ENCODE results near the gene SH3BP4. TPM values are rescaled to one million over a fixed set of nuclear protein-coding genes. Genes with fewer than 3 reads are reported as not detected.

SH3BP4 gene
- total RNA-seq, 2 experiments from 2014 or later: 0.06 TPM; not detected in 1

- TF ChIP-seq, protein P1, sequence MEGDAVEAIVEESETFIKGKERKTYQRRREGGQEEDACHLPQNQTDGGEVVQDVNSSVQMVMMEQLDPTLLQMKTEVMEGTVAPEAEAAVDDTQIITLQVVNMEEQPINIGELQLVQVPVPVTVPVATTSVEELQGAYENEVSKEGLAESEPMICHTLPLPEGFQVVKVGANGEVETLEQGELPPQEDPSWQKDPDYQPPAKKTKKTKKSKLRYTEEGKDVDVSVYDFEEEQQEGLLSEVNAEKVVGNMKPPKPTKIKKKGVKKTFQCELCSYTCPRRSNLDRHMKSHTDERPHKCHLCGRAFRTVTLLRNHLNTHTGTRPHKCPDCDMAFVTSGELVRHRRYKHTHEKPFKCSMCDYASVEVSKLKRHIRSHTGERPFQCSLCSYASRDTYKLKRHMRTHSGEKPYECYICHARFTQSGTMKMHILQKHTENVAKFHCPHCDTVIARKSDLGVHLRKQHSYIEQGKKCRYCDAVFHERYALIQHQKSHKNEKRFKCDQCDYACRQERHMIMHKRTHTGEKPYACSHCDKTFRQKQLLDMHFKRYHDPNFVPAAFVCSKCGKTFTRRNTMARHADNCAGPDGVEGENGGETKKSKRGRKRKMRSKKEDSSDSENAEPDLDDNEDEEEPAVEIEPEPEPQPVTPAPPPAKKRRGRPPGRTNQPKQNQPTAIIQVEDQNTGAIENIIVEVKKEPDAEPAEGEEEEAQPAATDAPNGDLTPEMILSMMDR (conservative IDR thresholded peaks at IDR 0.05; ENCODE audit: low read length): no peak
- TF ChIP-seq EZH2phosphoT487 (IDR thresholded peaks at IDR 0.05; ENCODE audit: borderline replicate concordance, low read depth, low read length): no peak
- ChIA-PET CTCF (ENCODE audit: unreplicated experiment) (no interaction called here), POLR2A (interaction anchor here (0.6 kb wide), 1 partner anchor 52 kb away, joined by 3 read pairs; no protein-coding TSS in a partner anchor)
- peaks cover 5% of the 10 kb centered on the region; the same call in 1 of the 2 replicates for H3K9me3 ChIP-seq (ENCODE audit: low read length)
- no peaks in the 10 kb centered on the region for H3K9me2 ChIP-seq (ENCODE audit: insufficient read depth, low read length)
- H2AFZ ChIP-seq (ENCODE audit: low read length): no peak overlapping the region
- H4K20me1 ChIP-seq (ENCODE audit: insufficient read depth, low read length): no peaks in the 10 kb centered on the region
- no peaks in the 10 kb centered on the region for H3K36me3 ChIP-seq (ENCODE audit: insufficient read depth, low read length)
- no TSS peak for BruUV-seq (replicated peaks)
- no peaks in the 10 kb centered on the region for H3K79me2 ChIP-seq (ENCODE audit: insufficient read depth, low read depth, low read length)
- H3K27ac ChIP-seq (ENCODE audit: low read depth, low read length, poor library complexity, severe bottlenecking): no peak overlapping the region
- no peak overlapping the region for H3K4me3 ChIP-seq (ENCODE audit: low read depth, low read length, poor library complexity, severe bottlenecking)
- no peak overlapping the region for H3K4me2 ChIP-seq (ENCODE audit: low read length)
- intact Hi-C loops (cut with micrococcal nuclease; ENCODE audit: unreplicated experiment): no loop called here
- no peak for DNase-seq (ENCODE audit: low spot score)
- no peaks in the 10 kb centered on the region for H3K4me1 ChIP-seq (ENCODE audit: insufficient read depth, low read length, poor library complexity, severe bottlenecking)
These were observed 12.2 kb upstream of the SH3BP4 start for GRCh38 chr2:234939576-234939975.

GRCh38 chr2:234939996-234940395 lies 11.8 kb upstream of the SH3BP4 start:
- no peak overlapping the region for H2AFZ ChIP-seq (ENCODE audit: low read length)
- intact Hi-C loops (cut with micrococcal nuclease; ENCODE audit: unreplicated experiment): no loop called here
- TF ChIP-seq, protein P1 (conservative IDR thresholded peaks at IDR 0.05; ENCODE audit: low read length): no peak
- no peak for TF ChIP-seq EZH2phosphoT487 (IDR thresholded peaks at IDR 0.05; ENCODE audit: borderline replicate concordance, low read depth, low read length)
- H3K4me2 ChIP-seq (ENCODE audit: low read length): no peak overlapping the region
- no peaks in the 10 kb centered on the region for H3K4me1 ChIP-seq (ENCODE audit: insufficient read depth, low read length, poor library complexity, severe bottlenecking)
- DNase-seq (ENCODE audit: low spot score): no peak
- H3K79me2 ChIP-seq (ENCODE audit: insufficient read depth, low read depth, low read length): no peaks in the 10 kb centered on the region
- no TSS peak for BruUV-seq (replicated peaks)
- H3K27ac ChIP-seq (ENCODE audit: low read depth, low read length, poor library complexity, severe bottlenecking): no peak overlapping the region
- H3K9me2 ChIP-seq (ENCODE audit: insufficient read depth, low read length): no peaks in the 10 kb centered on the region
- no peak overlapping the region for H3K4me3 ChIP-seq (ENCODE audit: low read depth, low read length, poor library complexity, severe bottlenecking)
- no peaks in the 10 kb centered on the region for H4K20me1 ChIP-seq (ENCODE audit: insufficient read depth, low read length)
- ChIA-PET POLR2A (no interaction called here), CTCF (ENCODE audit: unreplicated experiment) (no interaction called here)
- peaks cover 5% of the 10 kb centered on the region; the same call in 1 of the 2 replicates for H3K9me3 ChIP-seq (ENCODE audit: low read length)
- no peaks in the 10 kb centered on the region for H3K36me3 ChIP-seq (ENCODE audit: insufficient read depth, low read length)

DNA sequence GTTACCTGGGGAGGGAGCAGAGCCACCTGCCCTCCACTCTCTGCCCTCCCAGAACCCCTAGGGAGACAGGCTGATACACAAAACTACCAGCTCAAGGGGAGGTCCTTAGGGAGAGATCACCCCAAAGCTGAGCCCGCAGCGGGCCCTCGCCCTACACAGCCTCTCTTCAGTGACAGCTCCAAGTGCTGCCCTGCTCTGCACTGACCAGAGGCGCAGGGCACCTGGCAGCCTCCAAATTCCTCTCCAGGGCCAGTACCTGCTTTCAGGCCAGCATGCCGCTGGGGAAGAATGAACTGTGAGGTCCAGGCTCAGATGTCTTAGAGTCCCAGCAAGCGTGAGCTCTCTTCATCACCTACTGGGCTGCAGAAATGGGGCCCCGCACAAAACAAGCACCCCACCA lies 11.3 kb upstream of the SH3BP4 start:
- CTCF ChIA-PET (ENCODE audit: unreplicated experiment): no interaction called here
- H3K4me3 ChIP-seq (ENCODE audit: low read depth, low read length, poor library complexity, severe bottlenecking): no peak overlapping the region
- H4K20me1 ChIP-seq (ENCODE audit: insufficient read depth, low read length): no peaks in the 10 kb centered on the region
- H3K9me3 ChIP-seq (ENCODE audit: low read length): peaks cover 5% of the 10 kb centered on the region; the same call in 1 of the 2 replicates
- H3K27ac ChIP-seq (ENCODE audit: low read depth, low read length, poor library complexity, severe bottlenecking): no peak overlapping the region
- POLR2A ChIA-PET: no interaction called here
- TF ChIP-seq, protein P1 (conservative IDR thresholded peaks at IDR 0.05; ENCODE audit: low read length): no peak
- TF ChIP-seq EZH2phosphoT487 (IDR thresholded peaks at IDR 0.05; ENCODE audit: borderline replicate concordance, low read depth, low read length): no peak
- no peaks in the 10 kb centered on the region for H3K9me2 ChIP-seq (ENCODE audit: insufficient read depth, low read length)
- intact Hi-C loops (cut with micrococcal nuclease; ENCODE audit: unreplicated experiment): no loop called here
- no peaks in the 10 kb centered on the region for H3K36me3 ChIP-seq (ENCODE audit: insufficient read depth, low read length)
- no peaks in the 10 kb centered on the region for H3K4me1 ChIP-seq (ENCODE audit: insufficient read depth, low read length, poor library complexity, severe bottlenecking)
- no TSS peak for BruUV-seq (replicated peaks)
- no peak overlapping the region for H2AFZ ChIP-seq (ENCODE audit: low read length)
- H3K79me2 ChIP-seq (ENCODE audit: insufficient read depth, low read depth, low read length): no peaks in the 10 kb centered on the region
- DNase-seq (ENCODE audit: low spot score): no peak
- no peak overlapping the region for H3K4me2 ChIP-seq (ENCODE audit: low read length)
